CMK (cell line): ENCODE data around the gene PDE4C.

Experiments
- DNase-seq: peaks from one replicate; pipeline ENCODE4 v3.0.0-alpha.2; 2010; ENCODE audit warnings: low read depth

PDE4C gene

GRCh38 chr19:18225702-18226468 lies at the start of gene PDE4C:
PDE4C (minus strand) TSS chr19:18226438; CDS start chr19:18226415, 23 bp downstream.
- no peak for DNase-seq

- no peak for DNase-seq
Observed at GRCh38 chr19:18274781-18275356, 48.6 kb upstream of the PDE4C start.

- DNase-seq, result no peak
Observed at GRCh38 chr19:18274219-18274780, 48.1 kb upstream of the PDE4C start, which contains the start of gene IQCN. IQCN (minus strand) TSS chr19:18274452; CDS start chr19:18269478, 4,974 bp downstream.

GRCh38 chr19:18273561-18274218 lies 47.5 kb upstream of the PDE4C start:
- no peak for DNase-seq

GRCh38 chr19:18271433-18271841 lies 45.2 kb upstream of the PDE4C start:
- no peak for DNase-seq

- DNase-seq, result no peak
Observed at GRCh38 chr19:18270326-18270725, 44.1 kb upstream of the PDE4C start.

GRCh38 chr19:18269070-18269723 lies 43.0 kb upstream of the PDE4C start:
- DNase-seq, result no peak

GRCh38 chr19:18266771-18267686 lies 40.8 kb upstream of the PDE4C start:
- no peak for DNase-seq

GRCh38 chr19:18265582-18265981 lies 39.3 kb upstream of the PDE4C start:
- DNase-seq, result no peak

- DNase-seq, result no peak
Observed at GRCh38 chr19:18264971-18265540, 38.8 kb upstream of the PDE4C start.

- DNase-seq, result no peak
Observed at GRCh38 chr19:18264137-18264854, 38.1 kb upstream of the PDE4C start.

GRCh38 chr19:18263324-18264136 lies 37.3 kb upstream of the PDE4C start:
- DNase-seq, result no peak

- DNase-seq, result no peak
Observed at GRCh38 chr19:18262917-18263316, 36.7 kb upstream of the PDE4C start.

GRCh38 chr19:18262144-18262543 lies 35.9 kb upstream of the PDE4C start:
- no peak for DNase-seq

- DNase-seq, result no peak
Observed at GRCh38 chr19:18261474-18261873, 35.2 kb upstream of the PDE4C start.

- no peak for DNase-seq
Observed at GRCh38 chr19:18259893-18260292, 33.7 kb upstream of the PDE4C start.

GRCh38 chr19:18257503-18258470 lies 31.5 kb upstream of the PDE4C start:
- DNase-seq, result no peak
